ENCODE measurements around the gene FLOT1. TPM values are rescaled to one million over a fixed set of nuclear protein-coding genes. Genes with fewer than 3 reads are reported as not detected.

The FLOT1 gene
- total and polyA plus RNA-seq, 2 of the 4 experiments (the other 2 are of a cell fraction) = 96.2 to 162 TPM

GRCh38 chr6:30707281-30707850 is 35.1 kb downstream of the FLOT1 start:
- DNase-seq (no peak), ATAC-seq (ENCODE audit: low read depth) (no peak)
- TF ChIP-seq MAFK (IDR thresholded peaks at IDR 0.05; ENCODE audit: low read depth, low read length) (no peak), MXI1 (IDR thresholded peaks at IDR 0.05; ENCODE audit: borderline replicate concordance, low read depth, low read length) (no peak), CTCF (conservative IDR thresholded peaks at IDR 0.05; ENCODE audit: low read depth, low read length) (no peak), USF2 (IDR thresholded peaks at IDR 0.05; ENCODE audit: low read depth, low read length) (no peak), RCOR1 (IDR thresholded peaks at IDR 0.05; ENCODE audit: insufficient replicate concordance, low read length) (no peak), ELK1 (IDR thresholded peaks at IDR 0.05; ENCODE audit: borderline replicate concordance, low read depth, low read length) (no peak), RAD21 (IDR thresholded peaks at IDR 0.05; ENCODE audit: low read length) (no peak), CEBPB (IDR thresholded peaks at IDR 0.05; ENCODE audit: low read depth, low read length) (no peak), SMC3 (IDR thresholded peaks at IDR 0.05; ENCODE audit: low read depth, low read length) (no peak), NFE2L2 (IDR thresholded peaks at IDR 0.05; ENCODE audit: low read depth, low read length) (no peak)
- Histone ChIP-seq H2AK5ac (ENCODE audit: low read depth, low read length) (no peak overlapping the region), H3K4me1 (ENCODE audit: control insufficient read depth, insufficient read depth, low read length) (no peaks in the 10 kb centered on the region), H4K5ac (ENCODE audit: low read depth, low read length) (no peak overlapping the region), H3K9ac (ENCODE audit: low read depth, low read length) (no peak overlapping the region), H3K27ac (ENCODE audit: insufficient read depth, low read length) (no peak overlapping the region), H2AFZ (replicated peaks; ENCODE audit: low read length, poor library complexity) (no peak overlapping the region), H3K4me3 (ENCODE audit: insufficient read depth, low read depth, low read length) (no peak overlapping the region), H3K27me3 (ENCODE audit: control insufficient read depth, insufficient read depth, low read length) (no peaks in the 10 kb centered on the region), H4K91ac (ENCODE audit: insufficient read depth, low read depth, low read length) (no peak overlapping the region), H3K79me1 (ENCODE audit: low read depth in 1 of 2, low read length in 2 of 2) (no peaks in the 10 kb centered on the region), H3K4ac (ENCODE audit: low read depth, low read length) (no peak overlapping the region), H3K23ac (ENCODE audit: low read depth, low read length) (no peak overlapping the region), H2BK15ac (ENCODE audit: low read depth, low read length) (no peak overlapping the region), H3K4me2 (ENCODE audit: low read depth, low read length) (no peak overlapping the region), H4K20me1 (ENCODE audit: insufficient read depth, low read length) (no peaks in the 10 kb centered on the region), H3K56ac (ENCODE audit: extremely low read depth, insufficient read depth, low read length) (no peak overlapping the region), H2BK120ac (ENCODE audit: low read depth, low read length) (no peak overlapping the region), H2BK20ac (ENCODE audit: low read depth, low read length) (no peak overlapping the region), H3K18ac (ENCODE audit: low read depth, low read length) (no peak overlapping the region), H3K9me3 (ENCODE audit: control insufficient read depth, insufficient read depth, low read length) (no peaks in the 10 kb centered on the region), H3K9me1 (ENCODE audit: insufficient read depth, low read length) (no peaks in the 10 kb centered on the region; the same call in 1 of the 2 replicates), H3K36me3 (ENCODE audit: control insufficient read depth, insufficient read depth, low read length) (peaks cover 44% of the 10 kb centered on the region), H2BK5ac (ENCODE audit: low read depth, low read length, poor library complexity, severe bottlenecking) (no peak overlapping the region), H3K14ac (replicated peaks; ENCODE audit: low read depth, low read length) (no peak overlapping the region), H2AK9ac (replicated peaks; ENCODE audit: low read depth, low read length, poor library complexity) (no peak overlapping the region), H4K8ac (ENCODE audit: low read depth in 2 of 2, low read length in 2 of 2) (no peak overlapping the region)
- dilution Hi-C loops (cut with HindIII; ENCODE audit: low sequenced_read_pairs, unreplicated experiment) = no loop called here
- intact Hi-C loops (cut with micrococcal nuclease) = no loop called here
- ChIA-PET POLR2A (ENCODE audit: unreplicated experiment) (no interaction called here), CTCF (no interaction called here)
- in situ Hi-C loops (cut with MboI; ENCODE audit: low sequenced_read_pairs) = no loop called here
- no TSS peak for BruUV-seq (replicated peaks)
- WGBS, 2 experiments (ENCODE audit: extremely low coverage in 2 of 2, insufficient read length in 1 of 2) = 90% methylated on average over 2 of the region's 6 CpGs; no CpG with 5 or more reads in 1 of the 2 experiments
